ENCODE data around the gene RAB31.

RAB31 gene

DNA sequence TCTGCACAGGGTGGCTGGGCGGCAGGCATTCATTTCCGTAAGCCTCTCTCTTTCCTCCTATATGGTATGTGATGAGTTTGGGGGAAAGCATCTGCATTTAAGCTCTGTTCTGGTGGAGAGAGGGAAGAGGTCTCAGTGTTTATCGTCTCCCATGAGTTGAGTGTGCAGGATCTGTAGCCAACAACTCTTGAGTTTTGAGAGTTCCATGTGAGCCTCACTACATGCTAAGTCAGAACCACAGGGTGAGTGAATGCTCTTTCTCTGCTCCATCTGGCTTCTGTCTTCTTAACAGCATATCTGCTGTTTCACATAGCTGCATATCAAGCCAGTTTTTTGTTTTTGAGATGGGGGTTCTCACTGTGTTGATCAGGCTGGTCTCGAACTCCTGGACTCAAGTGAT, 22.7 kb downstream of the RAB31 start:
- ATAC-seq (ENCODE audit: insufficient read depth, low read depth) (no peak), DNase-seq (no peak)
- no peaks in the 10 kb centered on the region for H3K36me3 ChIP-seq (ENCODE audit: insufficient read depth, low read length)
- no peaks in the 10 kb centered on the region for H4K20me1 ChIP-seq (ENCODE audit: insufficient read depth, low read length)
- no peaks in the 10 kb centered on the region for H3K4me1 ChIP-seq (ENCODE audit: insufficient read depth, low read length)
- no peak overlapping the region for H3K9ac ChIP-seq (ENCODE audit: low read depth, low read length)
- no peak overlapping the region for H3K4me2 ChIP-seq (ENCODE audit: insufficient read depth, low read length)
- TF ChIP-seq EZH2 (IDR thresholded peaks at IDR 0.05; ENCODE audit: borderline replicate concordance, low read depth, low read length, severe bottlenecking): no peak
- no peak for TF ChIP-seq CTCF (IDR thresholded peaks at IDR 0.05; ENCODE audit: borderline replicate concordance, extremely low read depth, low read length, poor library complexity, severe bottlenecking)
- H2AFZ ChIP-seq (ENCODE audit: low read depth, low read length): no peak overlapping the region
- no peaks in the 10 kb centered on the region for H3K27me3 ChIP-seq (ENCODE audit: insufficient read depth, low read length, poor library complexity)
- H3K27ac ChIP-seq (ENCODE audit: low read length): no peak overlapping the region
- H3K79me2 ChIP-seq (ENCODE audit: insufficient read depth, low read length): no peaks in the 10 kb centered on the region
- H3K4me3 ChIP-seq (ENCODE audit: low read depth in 1 of 2, low read length in 2 of 2): no peak overlapping the region
- H3K9me3 ChIP-seq (ENCODE audit: insufficient read depth, low read length, severe bottlenecking): no peaks in the 10 kb centered on the region

- Histone ChIP-seq H3K9ac (ENCODE audit: low read depth, low read length) (no peak overlapping the region), H3K36me3 (ENCODE audit: insufficient read depth, low read length) (no peaks in the 10 kb centered on the region), H3K4me3 (ENCODE audit: low read depth in 1 of 2, low read length in 2 of 2) (no peak overlapping the region), H4K20me1 (ENCODE audit: insufficient read depth, low read length) (no peaks in the 10 kb centered on the region), H3K4me2 (ENCODE audit: insufficient read depth, low read length) (no peak overlapping the region), H3K79me2 (ENCODE audit: insufficient read depth, low read length) (no peaks in the 10 kb centered on the region), H3K27me3 (ENCODE audit: insufficient read depth, low read length, poor library complexity) (no peaks in the 10 kb centered on the region), H3K9me3 (ENCODE audit: insufficient read depth, low read length, severe bottlenecking) (no peaks in the 10 kb centered on the region), H3K27ac (ENCODE audit: low read length) (no peak overlapping the region), H2AFZ (ENCODE audit: low read depth, low read length) (no peak overlapping the region), H3K4me1 (ENCODE audit: insufficient read depth, low read length) (no peaks in the 10 kb centered on the region)
- TF ChIP-seq CTCF (IDR thresholded peaks at IDR 0.05; ENCODE audit: borderline replicate concordance, extremely low read depth, low read length, poor library complexity, severe bottlenecking) (no peak), EZH2 (IDR thresholded peaks at IDR 0.05; ENCODE audit: borderline replicate concordance, low read depth, low read length, severe bottlenecking) (no peak)
- DNase-seq (no peak), ATAC-seq (ENCODE audit: insufficient read depth, low read depth) (no peak)
Measured at GRCh38 chr18:9731380-9731779, 23.3 kb downstream of the RAB31 start.

GRCh38 chr18:9732031-9732430, 23.9 kb downstream of the RAB31 start:
- Histone ChIP-seq H3K27ac (ENCODE audit: low read length) (no peak overlapping the region), H3K4me2 (ENCODE audit: insufficient read depth, low read length) (no peak overlapping the region), H3K36me3 (ENCODE audit: insufficient read depth, low read length) (no peaks in the 10 kb centered on the region), H3K9me3 (ENCODE audit: insufficient read depth, low read length, severe bottlenecking) (no peaks in the 10 kb centered on the region), H4K20me1 (ENCODE audit: insufficient read depth, low read length) (no peaks in the 10 kb centered on the region), H3K4me3 (ENCODE audit: low read depth in 1 of 2, low read length in 2 of 2) (no peak overlapping the region), H3K79me2 (ENCODE audit: insufficient read depth, low read length) (no peaks in the 10 kb centered on the region), H3K4me1 (ENCODE audit: insufficient read depth, low read length) (no peaks in the 10 kb centered on the region), H3K27me3 (ENCODE audit: insufficient read depth, low read length, poor library complexity) (no peaks in the 10 kb centered on the region), H3K9ac (ENCODE audit: low read depth, low read length) (no peak overlapping the region), H2AFZ (ENCODE audit: low read depth, low read length) (no peak overlapping the region)
- TF ChIP-seq CTCF (IDR thresholded peaks at IDR 0.05; ENCODE audit: borderline replicate concordance, extremely low read depth, low read length, poor library complexity, severe bottlenecking): no peak
- no peak for DNase-seq
- no peak for ATAC-seq (ENCODE audit: insufficient read depth, low read depth)

DNA sequence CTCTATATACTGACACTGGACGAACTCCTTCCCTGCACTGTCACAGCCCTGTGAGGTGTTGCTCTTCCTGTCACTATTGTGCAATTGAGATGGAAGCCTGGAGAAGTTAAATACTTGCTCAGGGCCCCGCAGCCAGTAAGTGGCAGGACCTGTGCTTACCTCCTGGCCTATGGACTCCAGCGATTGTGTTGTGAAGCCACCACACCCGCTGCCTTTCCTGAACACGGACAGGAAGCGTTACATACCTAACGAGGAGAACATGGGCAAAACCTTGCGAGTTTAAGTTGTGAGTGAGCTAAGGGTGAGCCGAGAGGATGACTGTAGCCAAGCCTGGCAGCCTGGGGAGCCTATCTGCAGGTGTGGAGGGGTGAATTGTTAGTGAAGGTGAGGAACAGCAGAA, 26.1 kb downstream of the RAB31 start:
- no peak overlapping the region for H3K9ac ChIP-seq (ENCODE audit: low read depth, low read length)
- H3K27me3 ChIP-seq (ENCODE audit: insufficient read depth, low read length, poor library complexity): no peaks in the 10 kb centered on the region
- no peak overlapping the region for H3K4me2 ChIP-seq (ENCODE audit: insufficient read depth, low read length)
- H4K20me1 ChIP-seq (ENCODE audit: insufficient read depth, low read length): no peaks in the 10 kb centered on the region
- no peaks in the 10 kb centered on the region for H3K9me3 ChIP-seq (ENCODE audit: insufficient read depth, low read length, severe bottlenecking)
- H3K4me1 ChIP-seq (ENCODE audit: insufficient read depth, low read length): no peaks in the 10 kb centered on the region
- no peak overlapping the region for H2AFZ ChIP-seq (ENCODE audit: low read depth, low read length)
- DNase-seq (no peak), ATAC-seq (ENCODE audit: insufficient read depth, low read depth) (no peak)
- H3K27ac ChIP-seq (ENCODE audit: low read length): no peak overlapping the region
- no peak overlapping the region for H3K4me3 ChIP-seq (ENCODE audit: low read depth in 1 of 2, low read length in 2 of 2)
- no peaks in the 10 kb centered on the region for H3K36me3 ChIP-seq (ENCODE audit: insufficient read depth, low read length)
- H3K79me2 ChIP-seq (ENCODE audit: insufficient read depth, low read length): no peaks in the 10 kb centered on the region
- no peak for TF ChIP-seq EZH2 (IDR thresholded peaks at IDR 0.05; ENCODE audit: borderline replicate concordance, low read depth, low read length, severe bottlenecking)
- TF ChIP-seq CTCF (IDR thresholded peaks at IDR 0.05; ENCODE audit: borderline replicate concordance, extremely low read depth, low read length, poor library complexity, severe bottlenecking): no peak

Data from DND-41 (cell line).